DOHH2 (cell line): ENCODE data around the gene ZNF638.

Experiments
- CTCF ChIP-seq: fragments of 200-600 bp; sonication (generic); IDR thresholded peaks from one replicate; pipeline ENCODE4 v1.5.1; 2014; ENCODE audit warnings: antibody characterized with exemption, mild to moderate bottlenecking, low read depth, low read length; ENCODE audit not compliant: poor library complexity, severe bottlenecking
- EZH2phosphoT487 ChIP-seq: fragments of 200-600 bp; sonication (generic); IDR thresholded peaks from 2 replicates; pipeline ENCODE4 v1.6.1; 2017; ENCODE audit warnings: borderline replicate concordance, mild to moderate bottlenecking, antibody characterized with exemption, low read length, moderate library complexity, mixed read lengths

GRCh38 chr2:71370015-71370414 is 38.4 kb downstream of the ZNF638 start:
- TF ChIP-seq CTCF (no peak), EZH2phosphoT487 (no peak)
